ENCODE measurements around the gene DOCK2.
"Not testable (repeated sequence)": the region's sequence is repeated elsewhere in the genome, so short reads cannot be mapped to it uniquely, and the experiment has no call there.

Gene DOCK2

DNA sequence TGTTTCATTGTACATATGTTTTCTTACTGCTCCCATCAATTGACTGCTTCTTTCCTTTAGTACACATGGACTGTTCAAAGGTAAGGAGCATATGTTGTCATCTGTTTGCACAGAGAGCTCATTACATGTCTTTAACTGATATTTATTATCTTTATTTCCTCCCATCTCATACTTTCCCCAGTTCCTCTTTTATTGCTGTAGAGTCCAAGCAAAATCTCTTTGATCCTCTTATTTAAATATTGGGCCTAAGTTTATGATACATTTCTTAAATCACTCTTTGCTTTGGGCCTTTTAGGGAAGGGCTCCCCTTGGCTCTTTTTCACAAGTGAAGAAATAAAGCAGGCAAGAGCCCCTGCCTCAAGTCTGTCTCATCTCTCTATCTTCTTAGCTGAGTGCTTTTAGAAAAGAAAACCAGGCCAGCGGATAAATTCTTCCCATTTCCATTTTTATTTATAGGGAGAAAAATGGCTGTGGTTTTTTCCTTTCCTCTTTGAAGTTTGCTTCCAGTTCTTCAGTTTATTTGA lies 152.4 kb downstream of the DOCK2 start:
- no peak for DNase-seq (ENCODE audit: low read depth in 3 of 3)

DNA sequence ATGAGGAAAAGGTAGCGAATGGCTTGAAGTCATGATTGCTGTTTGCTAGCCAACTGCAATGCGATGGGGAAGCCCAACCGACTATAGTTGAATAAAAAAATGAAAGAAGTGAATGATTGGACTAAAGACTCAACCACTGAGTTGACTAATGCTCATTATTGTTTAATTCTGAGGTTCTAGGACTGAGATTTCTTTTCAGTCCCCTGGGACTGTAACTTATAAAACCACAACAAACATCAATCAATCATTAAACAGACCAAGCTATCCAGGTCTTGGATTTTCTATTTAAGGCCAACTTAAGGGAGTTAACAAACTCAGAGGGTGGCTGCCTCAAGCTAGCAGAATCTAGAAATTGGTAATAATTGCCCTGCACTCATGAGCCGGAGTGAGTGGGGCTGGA lies 154.2 kb downstream of the DOCK2 start:
- no peak for DNase-seq (ENCODE audit: low read depth in 3 of 3)

DNA sequence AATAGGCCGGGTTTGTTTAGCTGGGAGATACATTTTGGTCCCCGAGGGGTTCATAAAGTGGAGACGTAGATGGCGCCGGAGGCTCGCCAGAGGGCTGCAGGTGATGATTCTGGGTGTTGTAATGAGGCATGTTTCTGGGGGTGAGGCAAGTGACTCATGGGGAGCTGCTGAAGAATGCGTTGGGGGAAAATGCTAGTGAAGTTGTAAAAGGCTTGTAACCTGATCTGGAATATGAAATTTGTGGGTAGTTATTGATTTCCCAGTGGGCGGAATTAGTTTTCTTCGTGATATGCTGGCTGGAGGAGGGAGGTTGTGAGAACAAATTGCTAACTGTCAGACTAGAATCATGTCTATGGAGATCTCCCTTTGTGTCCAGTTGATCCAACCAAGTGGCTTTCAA lies 158.3 kb downstream of the DOCK2 start:
- no peak for DNase-seq (ENCODE audit: low read depth in 3 of 3)

DNA sequence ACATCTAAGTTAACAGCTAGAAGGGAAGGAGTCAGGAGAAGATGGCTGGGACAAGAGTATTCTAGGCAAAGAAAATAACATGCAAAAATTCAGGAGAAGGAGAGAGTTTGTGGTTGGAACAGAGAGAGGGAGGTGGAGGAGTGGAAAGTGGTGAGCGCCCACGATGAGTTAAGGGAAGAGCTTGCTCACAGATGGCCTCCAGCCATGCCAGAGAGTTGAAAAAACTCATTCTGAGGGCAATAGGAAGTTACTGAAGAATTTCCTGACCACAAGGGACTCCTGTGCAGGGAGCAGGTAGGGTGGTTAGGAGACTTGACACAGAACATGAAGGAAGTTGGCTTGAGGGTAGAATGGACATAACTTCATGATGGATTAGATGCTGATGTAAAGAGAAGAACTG lies 159.7 kb downstream of the DOCK2 start:
- no peak for DNase-seq (ENCODE audit: low read depth in 3 of 3)

DNA sequence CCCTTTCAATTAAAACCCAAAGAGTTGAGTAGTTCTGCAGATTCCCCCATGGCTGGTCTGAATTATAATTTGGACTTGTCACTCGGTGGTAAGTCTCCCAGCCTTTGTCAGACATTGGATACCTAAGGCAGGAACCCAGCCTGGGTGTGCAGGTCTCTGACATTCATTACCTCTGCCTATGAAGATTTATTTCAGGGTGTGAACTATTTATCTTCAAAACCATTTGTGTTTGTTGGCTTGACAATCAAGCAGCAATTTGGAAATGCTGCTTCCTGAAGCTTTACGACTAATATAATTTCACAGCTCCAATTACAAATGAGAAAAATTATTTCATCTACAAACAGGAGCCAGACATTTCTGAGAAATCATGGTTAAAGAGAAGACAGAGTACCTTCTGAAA lies 160.5 kb downstream of the DOCK2 start:
- no peak for DNase-seq (ENCODE audit: low read depth in 3 of 3)

DNA sequence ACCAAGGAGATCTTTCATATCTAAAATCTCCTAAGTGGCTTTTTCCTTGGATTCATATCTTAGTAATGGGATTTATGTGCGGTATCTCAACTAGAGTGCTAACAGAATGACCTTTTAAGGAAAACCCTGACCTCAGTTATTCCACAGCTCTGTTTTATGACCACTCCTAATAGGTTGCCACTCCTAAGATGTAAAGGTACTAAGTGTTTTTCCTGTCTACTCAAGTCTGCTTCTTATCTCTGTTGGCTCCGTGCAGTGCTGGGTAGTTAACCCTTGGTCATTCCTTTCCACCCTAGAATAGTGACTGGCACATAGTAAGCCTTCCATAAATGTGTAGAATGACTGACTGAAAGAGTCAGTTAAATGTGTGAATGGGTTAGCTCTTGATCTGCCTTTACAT lies 161.4 kb downstream of the DOCK2 start:
- DNase-seq (ENCODE audit: low read depth in 3 of 3), result no peak

DNA sequence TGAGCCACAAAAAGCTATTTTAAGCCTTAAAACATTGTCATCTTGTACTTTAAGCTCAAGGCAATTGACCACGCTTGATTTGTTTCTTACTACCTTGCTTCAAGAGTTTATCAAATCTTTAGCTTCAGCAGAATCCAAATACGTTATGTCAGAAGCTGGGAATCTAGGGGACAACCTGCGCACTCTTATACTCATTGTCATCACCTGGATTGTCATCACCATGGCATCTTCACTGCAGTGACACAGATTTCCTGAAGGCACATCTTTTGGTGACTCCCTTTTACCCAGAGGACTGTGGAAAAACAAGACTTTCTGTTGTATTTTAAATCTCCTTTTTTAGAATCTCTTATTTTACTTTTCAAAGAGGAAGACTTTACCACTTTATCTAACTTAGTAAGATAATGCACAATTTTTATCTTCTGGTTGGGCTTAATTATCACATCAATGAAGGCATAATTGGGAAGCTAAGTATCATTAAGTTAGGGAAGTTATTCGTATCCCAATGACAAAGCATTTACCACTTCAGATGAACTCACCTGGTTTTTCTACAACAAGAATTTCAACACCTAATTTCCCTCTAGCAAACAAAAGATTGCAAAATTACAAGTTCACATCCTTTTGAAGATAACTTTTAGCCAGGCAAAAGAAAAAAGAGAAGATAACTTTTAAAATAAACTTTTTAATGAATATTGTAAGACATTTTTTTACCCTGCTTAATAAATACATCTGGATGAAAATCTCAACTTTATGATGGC lies 162.0 kb downstream of the DOCK2 start:
- DNase-seq (ENCODE audit: low read depth in 3 of 3), result no peak

DNA sequence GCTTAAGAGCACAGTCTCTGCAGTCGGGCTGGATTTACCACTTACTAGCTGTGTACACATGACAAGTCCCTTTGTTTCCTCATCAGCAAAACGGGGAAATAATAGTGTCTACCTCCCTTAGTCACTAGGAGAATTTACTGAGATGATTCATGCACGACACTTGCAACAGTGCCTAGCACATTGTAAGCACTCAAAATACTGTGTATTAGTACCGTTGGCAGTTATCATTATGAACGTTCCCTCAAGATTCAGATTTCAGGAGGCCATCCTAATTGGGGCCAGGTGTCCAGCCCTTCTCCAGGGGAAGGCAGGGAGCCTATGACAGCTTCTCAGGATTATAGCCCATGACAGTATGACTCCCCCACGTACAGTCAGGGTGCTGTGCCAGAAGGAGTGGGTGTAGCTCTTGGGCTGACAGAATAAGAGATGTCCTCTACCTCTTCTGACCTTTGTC lies 164.3 kb downstream of the DOCK2 start:
- DNase-seq (ENCODE audit: low read depth in 3 of 3), result no peak

DNA sequence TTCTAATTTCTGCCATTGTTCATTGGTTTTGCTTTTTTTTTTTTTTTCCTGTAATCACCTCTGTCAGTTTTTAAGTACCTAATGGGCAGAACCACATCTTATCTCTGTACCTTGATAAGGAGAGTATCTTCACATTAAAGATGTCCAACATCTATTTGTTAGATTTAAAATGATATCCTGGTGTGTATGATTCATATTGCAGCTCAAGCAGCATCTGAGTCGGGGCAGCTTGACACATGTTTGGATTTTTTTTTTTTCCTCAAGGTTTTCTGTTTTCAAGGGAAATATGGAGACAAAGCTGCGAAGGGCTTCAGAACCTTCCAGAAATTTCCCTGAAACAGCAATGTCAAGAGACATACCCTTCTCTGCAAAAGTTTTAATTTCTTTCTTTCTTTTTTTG lies 164.7 kb downstream of the DOCK2 start:
- DNase-seq (ENCODE audit: low read depth in 3 of 3), result no peak

DNA sequence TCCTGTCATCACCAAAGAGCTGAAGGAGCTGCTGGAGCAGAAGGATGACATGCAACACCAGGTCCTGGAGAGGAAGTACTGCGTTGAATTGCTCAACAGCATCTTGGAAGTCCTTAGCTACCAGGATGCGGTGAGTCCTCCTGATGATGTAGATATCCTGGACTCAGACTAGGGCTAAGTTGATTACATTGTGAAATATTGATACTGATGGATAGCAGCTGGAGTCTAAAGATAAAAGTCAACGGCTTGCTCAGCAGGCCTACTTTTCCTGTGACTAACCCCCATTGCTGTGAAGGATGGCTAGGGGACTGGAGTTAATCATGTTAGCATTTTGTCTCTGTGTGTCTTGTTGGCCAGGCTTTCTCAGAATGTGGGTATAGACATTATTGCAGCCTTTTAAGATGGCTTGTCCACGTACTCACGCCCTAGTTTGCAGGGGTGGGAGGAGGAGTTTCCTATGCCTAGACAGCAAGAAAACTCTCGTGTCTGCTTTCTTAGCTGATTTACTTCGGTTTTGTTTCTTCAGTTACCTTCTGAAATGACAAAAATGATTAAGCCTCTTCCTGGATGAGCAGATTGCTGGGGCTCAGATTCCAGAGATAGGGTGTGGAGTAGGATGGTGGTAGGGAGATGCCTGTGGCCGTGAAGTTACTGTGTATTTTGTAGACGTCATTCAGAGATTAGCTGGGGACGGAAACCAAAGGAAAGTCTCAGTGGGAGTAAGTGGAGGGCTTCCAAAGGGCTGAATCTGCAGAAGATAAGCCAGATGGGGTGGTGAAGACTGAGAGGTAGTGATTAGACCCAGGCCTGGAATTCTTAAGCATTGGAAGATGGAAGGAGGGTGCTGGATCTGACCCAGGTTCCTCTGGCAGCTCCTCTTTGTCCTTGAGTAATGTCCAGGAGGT lies 166.3 kb downstream of the DOCK2 start:
- no peak for DNase-seq (ENCODE audit: low read depth in 3 of 3)

DNA sequence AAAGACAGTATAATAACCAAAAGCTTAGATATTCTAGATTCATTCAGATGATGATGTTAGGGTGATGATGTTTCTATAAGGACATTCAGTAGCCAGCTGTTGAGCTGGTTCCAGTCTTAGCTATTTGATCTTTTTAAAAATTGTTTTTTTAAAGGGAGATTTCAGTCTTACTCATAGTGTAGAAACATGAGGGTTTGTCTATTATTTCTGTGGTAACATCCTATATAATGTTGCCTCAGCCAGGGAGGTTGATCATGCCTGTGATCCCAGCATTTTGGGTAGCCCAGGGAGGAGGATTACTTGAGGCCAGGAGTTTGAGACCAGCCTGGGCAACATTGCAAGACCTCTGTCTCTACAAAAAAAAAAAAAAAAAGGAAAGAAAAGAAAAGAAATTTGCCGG lies 167.8 kb downstream of the DOCK2 start:
- DNase-seq (ENCODE audit: low read depth in 3 of 3), result no peak

DNA sequence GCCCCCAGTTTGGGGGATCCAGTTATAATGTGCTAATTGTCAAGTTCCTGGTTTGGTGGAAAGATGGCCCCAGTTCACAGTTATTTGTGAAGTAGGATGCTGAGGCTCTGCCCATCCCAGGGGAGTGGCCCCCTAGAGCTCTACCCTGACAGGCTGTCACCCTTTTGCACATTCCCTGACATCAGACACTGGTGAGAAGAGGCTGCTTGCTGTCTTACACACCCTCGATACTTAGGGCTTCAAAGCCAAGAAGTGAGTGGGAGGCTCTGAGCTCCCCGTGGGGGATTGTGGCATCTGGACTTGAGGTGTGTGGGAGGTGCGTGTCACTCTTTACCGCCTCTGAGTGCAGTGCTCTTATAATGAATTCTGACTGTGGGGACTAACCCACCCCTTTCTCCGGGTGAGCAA lies 168.5 kb downstream of the DOCK2 start:
- DNase-seq (ENCODE audit: low read depth in 3 of 3), result peak; percentile 8 to 26 (median 22)

DNA sequence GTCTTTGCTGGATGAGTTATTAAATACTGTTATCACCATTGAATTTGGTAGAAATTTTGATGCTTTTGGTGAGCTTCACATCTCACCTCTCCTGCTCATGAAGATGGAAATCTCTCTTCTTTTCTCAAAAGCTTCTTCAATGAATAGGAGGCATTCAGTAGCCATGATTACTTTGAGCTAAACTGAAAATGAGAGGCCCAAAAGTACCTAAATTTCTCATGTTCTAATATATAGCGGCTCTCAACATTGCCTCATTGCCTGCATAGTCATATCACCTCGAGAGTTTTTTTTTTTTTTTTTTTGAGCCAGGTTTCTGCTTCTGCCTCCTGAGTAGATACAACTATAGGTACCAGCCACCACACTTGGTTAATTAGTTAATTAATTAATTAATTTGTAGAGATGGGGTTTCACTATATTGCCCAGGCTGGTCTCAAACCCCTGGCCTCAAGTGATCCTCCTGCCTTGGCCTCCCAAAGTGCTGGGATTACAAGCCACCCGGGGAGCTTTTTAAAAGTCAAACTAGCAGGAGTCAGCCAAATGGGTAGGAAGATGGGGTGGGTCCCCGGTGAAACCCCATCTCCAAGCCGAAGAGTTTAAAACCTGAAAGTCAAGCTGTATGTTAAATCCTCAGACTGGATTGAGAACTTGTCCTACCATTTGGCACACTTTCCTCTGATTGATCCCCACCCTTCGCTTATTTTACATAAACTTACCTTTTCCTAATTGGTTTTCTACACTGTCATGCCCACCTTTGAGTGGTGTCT lies 169.0 kb downstream of the DOCK2 start:
- no peak for DNase-seq (ENCODE audit: low read depth in 3 of 3)

DNA sequence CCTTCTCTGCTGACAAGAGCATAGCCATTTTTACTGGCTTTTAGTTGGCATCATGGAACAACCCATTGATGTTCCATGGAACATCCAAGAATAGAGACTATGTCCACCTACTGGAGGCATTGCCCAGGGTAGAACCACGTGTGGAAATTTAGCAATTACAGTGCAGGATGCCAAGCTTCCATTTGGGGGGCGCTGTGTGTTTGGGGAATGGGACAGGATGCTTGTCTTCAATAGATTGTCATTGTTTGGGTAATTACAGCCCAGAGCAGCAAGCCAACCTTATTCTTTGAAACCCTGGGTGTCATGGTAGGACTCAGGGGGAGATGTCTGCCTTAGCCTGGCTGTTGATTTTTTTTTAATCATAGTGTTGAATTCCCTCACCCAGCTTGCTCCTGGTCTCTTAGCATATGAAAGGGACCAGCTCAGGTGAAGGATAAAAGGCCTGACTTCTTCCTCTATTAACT lies 171.1 kb downstream of the DOCK2 start:
- no peak for DNase-seq (ENCODE audit: low read depth in 3 of 3)

DNA sequence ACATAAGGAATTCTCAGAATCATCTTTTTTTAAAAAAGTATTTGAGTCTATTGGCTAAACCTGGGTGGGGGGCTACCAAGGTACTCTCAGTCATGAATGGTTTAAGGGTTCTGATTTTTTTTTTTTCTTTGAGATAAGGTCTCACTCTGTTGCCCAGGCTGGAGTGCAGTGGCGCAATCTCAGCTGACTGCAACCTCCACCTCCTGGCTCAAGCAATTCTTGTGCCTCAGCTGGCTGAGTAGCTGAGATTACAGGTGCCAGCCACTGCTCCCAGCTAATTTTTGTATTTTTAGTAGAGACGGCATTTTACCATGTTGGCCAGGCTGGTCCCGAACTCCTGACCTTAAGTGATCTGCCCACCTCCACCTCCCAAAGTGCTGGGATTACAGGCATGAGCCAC lies 171.8 kb downstream of the DOCK2 start:
- not testable (repeated sequence) for DNase-seq (ENCODE audit: low read depth in 3 of 3)

DNA sequence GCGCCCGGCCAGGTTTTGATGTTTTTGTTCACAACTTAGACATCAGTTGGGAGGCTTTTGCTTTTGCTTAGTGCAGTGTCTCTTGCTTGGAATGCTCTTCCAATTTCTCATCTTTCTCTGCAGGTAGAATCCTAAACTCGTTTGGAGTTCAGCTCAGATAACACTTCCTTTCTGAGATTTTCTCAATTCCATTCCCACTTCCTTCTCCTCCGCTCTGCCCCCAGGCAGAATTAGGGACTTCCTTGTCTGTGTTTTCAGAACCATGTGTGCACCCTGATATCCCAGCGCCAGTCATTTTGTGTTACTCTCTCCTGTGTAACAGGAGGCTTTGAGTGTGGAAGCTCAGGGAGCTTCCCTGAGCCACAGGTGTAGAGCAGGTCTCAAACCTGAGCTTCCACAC lies 172.2 kb downstream of the DOCK2 start:
- DNase-seq (ENCODE audit: low read depth in 3 of 3), result no peak

DNA sequence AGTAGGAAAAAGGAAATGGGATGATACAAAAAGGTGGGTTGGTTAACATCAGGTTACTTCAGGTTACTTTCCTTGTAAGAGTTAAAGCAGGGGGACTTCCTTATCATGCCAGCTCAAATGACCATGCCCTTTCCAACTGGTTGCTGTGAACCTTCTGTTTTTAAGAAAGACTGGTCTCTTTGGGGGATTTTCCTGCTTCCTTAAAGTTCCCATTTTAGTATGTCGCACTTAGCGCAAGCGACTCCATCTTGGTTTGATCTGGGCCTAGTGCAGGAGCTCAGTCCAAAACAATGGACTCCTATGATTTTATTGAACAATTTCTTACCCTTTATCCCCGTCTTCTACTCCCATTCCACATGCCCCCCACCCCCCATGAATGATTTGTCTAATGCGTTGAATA lies 173.4 kb downstream of the DOCK2 start:
- DNase-seq (ENCODE audit: low read depth in 3 of 3), result no peak

DNA sequence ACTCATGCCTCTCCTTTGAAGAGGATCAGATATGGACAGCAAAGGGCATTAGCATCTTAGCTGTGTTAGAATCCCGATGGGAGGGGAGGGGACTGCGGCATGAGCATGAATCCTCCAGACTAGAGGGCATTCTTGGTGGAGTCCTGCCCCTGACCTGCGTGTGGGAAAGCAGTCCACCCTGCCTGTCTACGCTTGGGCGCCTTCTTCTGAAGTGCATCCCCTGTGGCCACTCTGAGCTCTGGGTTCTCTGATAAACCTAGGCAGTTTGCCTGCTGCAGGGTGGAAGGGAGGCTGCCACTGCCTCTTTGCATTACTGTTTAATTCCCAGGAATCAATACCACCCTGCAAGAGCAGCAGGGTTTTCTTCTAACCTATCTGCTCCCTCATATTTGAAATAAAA lies 173.9 kb downstream of the DOCK2 start:
- DNase-seq (ENCODE audit: low read depth in 3 of 3), result no peak

DNA sequence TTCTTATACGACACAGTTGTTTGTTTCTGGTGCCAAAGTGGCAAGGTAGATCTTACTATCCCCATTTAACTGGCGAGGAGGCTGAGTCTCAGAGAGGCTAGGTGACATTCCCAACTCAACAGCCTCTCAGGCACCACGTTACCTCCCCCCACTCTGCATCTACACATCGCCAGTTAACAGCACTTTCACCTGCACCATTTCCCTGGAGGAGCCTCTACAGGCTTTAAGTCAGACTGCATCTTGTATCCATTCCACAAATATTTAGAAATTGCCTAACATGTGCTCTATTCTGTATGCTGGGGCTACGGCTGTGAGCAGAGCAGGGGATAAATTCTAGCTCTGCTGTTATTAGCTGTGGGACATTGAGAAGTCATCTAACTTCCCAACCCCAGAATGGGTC lies 174.6 kb downstream of the DOCK2 start:
- DNase-seq (ENCODE audit: low read depth in 3 of 3), result no peak

DNA sequence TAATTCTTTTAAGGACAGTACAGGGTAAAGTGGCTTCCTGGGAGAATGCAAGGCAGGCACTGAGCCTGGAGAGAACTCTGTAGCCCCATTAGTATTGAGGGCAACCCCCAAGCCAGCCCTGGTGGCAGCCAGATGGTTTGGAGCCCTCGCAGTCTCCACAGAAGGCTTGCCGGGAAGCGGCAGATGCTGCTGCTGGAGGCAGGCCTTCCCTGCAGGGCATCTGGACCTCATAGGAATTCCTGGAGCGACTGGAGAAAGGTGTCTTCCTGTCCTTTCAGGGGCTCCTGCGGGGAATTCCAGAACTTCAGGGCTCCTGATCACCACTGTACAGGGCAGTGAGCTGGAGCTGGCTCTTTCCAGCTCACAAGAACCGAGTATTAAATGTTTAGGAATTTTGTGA lies 175.7 kb downstream of the DOCK2 start:
- no peak for DNase-seq (ENCODE audit: low read depth in 3 of 3)

DNA sequence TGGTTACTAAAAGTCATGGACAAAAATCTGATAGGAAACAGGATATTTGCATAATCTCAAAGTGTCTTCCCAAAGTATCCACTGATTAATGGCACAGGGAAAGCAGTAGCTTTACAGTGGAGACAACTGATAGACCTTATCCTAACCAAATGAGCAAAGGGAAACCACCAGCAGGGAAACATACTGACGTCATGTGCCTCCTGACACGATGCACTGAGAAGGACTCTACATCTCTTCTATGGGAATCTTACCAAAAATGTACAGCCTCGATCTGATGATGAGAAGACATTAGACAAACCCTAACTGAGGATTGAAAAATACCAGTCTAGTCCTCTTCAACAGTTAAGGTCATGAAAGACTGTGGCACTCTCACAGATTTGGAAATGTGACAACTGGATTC lies 177.0 kb downstream of the DOCK2 start:
- DNase-seq (ENCODE audit: low read depth in 3 of 3), result no peak

DNA sequence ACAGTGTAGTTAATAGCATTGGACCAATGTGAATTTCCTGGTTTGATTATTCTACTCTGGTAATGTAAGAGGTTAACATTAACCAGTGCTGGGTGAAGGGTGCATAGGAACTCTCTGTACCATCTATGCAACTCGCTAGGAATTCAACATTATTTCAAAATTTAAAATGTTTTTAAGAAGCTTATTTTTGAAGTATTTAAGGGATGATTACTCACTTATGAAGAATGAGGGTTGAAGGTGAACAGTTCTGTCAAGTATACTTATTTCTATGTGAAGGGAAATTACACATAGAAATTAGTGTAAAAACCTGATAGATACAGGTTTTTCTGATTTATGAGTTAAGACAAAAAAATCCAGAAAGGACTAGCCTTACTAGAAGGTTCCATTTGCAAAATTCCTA lies 177.4 kb downstream of the DOCK2 start:
- no peak for DNase-seq (ENCODE audit: low read depth in 3 of 3)

Measured in stimulated activated CD4-positive, alpha-beta T cell treated with anti-CD3 and anti-CD28 coated beads, TNF-alpha, amount 100 ng/mL, for 4 hours (primary cell).